HFFc6 (cell line): ENCODE results near the gene FBXO48. TPM values are rescaled to one million over a fixed set of nuclear protein-coding genes. Genes with fewer than 3 reads are reported as not detected.

Experiments used
- DNase-seq: peaks from one replicate; pipeline ENCODE4 v3.0.0-alpha.2; 2018
- H3K27ac Mint-ChIP-seq: 2 replicates; pipeline ENCODE4 v1.8.0; 2020; ENCODE audit warnings: mild to moderate bottlenecking, mixed read lengths
- H3K27me3 Mint-ChIP-seq: 2 replicates; pipeline ENCODE4 v1.8.0; 2021; ENCODE audit warnings: mild to moderate bottlenecking, moderate library complexity, mixed read lengths; ENCODE audit not compliant: insufficient read depth
- H3K36me3 Mint-ChIP-seq: 2 replicates; pipeline ENCODE4 v1.8.0; 2021; ENCODE audit warnings: low read depth, mixed read lengths
- H3K4me1 Mint-ChIP-seq: 2 replicates; pipeline ENCODE4 v1.8.0; 2020; ENCODE audit warnings: low read depth, mixed read lengths
- H3K4me3 Mint-ChIP-seq: 2 replicates; pipeline ENCODE4 v1.8.0; 2020; ENCODE audit warnings: mild to moderate bottlenecking, moderate library complexity, mixed read lengths
- H3K9me3 Mint-ChIP-seq: 2 replicates; pipeline ENCODE4 v1.8.0; 2020; ENCODE audit warnings: mild to moderate bottlenecking, mixed read lengths
- total RNA-seq, 6 experiments: library from RNA; stranded (reverse); fragmentation: NEBNext Ultra II Directional; extraction: Animal tissue kit (Norgen Biotek cat#: 25700); gene quantifications; 2 replicates in 1 of 6; 3 replicates in 5 of 6; pipeline ENCODE4 v1.2.3, GENCODE V29; 2021
- TF ChIP-seq, protein P1 (sequence below): fragments of 200-600 bp; sonication (generic); IDR thresholded peaks from 2 replicates; pipeline ENCODE4 v1.5.0; 2021; ENCODE audit warnings: antibody characterized with exemption, mild to moderate bottlenecking

Gene FBXO48
- total RNA-seq, 6 experiments from 2014 or later, result 0.40 to 0.85 (median 0.72) TPM

- Mint-ChIP-seq H3K4me1 (no peaks in the 10 kb centered on the region), H3K27ac (no peak overlapping the region), H3K27me3 (peaks cover 24% of the 10 kb centered on the region), H3K4me3 (no peak overlapping the region), H3K9me3 (peaks cover 9% of the 10 kb centered on the region; the same call in 1 of the 2 replicates), H3K36me3 (peaks cover 4% of the 10 kb centered on the region; the same call in 1 of the 2 replicates)
- DNase-seq, result no peak
- TF ChIP-seq, protein P1, sequence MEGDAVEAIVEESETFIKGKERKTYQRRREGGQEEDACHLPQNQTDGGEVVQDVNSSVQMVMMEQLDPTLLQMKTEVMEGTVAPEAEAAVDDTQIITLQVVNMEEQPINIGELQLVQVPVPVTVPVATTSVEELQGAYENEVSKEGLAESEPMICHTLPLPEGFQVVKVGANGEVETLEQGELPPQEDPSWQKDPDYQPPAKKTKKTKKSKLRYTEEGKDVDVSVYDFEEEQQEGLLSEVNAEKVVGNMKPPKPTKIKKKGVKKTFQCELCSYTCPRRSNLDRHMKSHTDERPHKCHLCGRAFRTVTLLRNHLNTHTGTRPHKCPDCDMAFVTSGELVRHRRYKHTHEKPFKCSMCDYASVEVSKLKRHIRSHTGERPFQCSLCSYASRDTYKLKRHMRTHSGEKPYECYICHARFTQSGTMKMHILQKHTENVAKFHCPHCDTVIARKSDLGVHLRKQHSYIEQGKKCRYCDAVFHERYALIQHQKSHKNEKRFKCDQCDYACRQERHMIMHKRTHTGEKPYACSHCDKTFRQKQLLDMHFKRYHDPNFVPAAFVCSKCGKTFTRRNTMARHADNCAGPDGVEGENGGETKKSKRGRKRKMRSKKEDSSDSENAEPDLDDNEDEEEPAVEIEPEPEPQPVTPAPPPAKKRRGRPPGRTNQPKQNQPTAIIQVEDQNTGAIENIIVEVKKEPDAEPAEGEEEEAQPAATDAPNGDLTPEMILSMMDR, result no peak
Measured at GRCh38 chr2:68411397-68412126, 55.5 kb downstream of the FBXO48 start.

Other genes starting within 250 kb of the FBXO48 start
- 10 to 100 TPM; 60.0 to 67.0 (median 63.0) TPM for gene PPP3R1, start 214.8 kb downstream of the FBXO48 start, total RNA-seq
- gene CNRIP1, start 147.3 kb downstream of the FBXO48 start, total RNA-seq, result 10 to 100 TPM; 33.6 to 53.8 (median 47.2) TPM
- gene PLEK, start 102.0 kb downstream of the FBXO48 start, total RNA-seq, result not detected
- gene APLF, start 291 bp upstream of the FBXO48 start, total RNA-seq, result 1 to 10 TPM; 1.3 to 1.8 (median 1.5) TPM
- gene PROKR1, start 176.3 kb upstream of the FBXO48 start, total RNA-seq, result not detected